ENCODE measurements around the gene MAP3K7CL. TPM values are rescaled to one million over a fixed set of nuclear protein-coding genes. Genes with fewer than 3 reads are reported as not detected.

MAP3K7CL gene
- total RNA-seq, 1 donor from 2014 or later: 6.9 TPM

DNA sequence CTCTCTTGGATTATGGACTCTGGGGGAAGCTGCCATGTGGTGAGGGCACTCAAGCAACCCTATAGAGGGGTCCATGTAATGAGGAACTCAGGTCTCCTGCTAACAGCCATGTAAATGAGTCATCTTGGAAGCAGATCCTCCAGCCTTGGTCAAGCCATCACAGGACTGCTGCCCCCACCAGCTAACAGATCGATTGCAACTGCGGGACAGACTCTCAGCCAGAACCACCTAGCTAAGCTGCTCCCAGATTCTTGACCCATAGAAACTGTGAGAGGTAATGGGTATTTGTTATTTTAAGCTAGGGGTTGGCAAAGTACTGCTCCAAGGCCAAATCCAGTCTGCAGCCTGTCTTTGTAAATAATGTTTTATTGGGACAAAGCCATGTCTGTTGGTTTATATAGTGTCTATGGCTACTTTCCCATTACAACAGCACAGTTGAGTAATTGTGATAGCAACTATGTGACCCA, 27.6 kb upstream of the MAP3K7CL start:
- intact Hi-C loops (cut with DNase I): no loop called here
- no peak for DNase-seq (ENCODE audit: extremely low spot score in 2 of 2)
- H3K9me3 ChIP-seq: no peaks in the 10 kb centered on the region

DNA sequence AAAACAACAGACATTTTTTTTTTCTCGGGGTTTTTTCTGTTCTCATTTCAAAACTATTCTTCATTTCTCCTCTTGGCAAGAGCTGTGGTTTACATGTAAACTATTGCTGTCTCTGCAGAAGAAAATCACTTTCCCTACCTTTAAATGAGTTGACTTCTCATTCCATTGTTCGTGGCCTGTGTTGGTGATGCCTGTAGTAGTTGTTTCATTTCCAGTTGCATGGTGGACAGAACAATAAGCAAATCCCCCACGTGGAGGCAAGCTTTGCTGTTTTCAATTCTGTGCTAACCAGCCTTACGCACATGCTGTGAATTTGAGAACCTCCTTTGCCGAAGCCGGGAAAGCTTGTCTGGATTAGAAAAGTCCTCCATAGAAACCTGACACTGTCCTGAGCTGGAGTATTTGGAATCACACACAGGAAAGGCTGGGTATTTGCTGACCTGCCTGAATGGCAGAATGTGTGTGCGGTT, 26.2 kb upstream of the MAP3K7CL start:
- no peak for DNase-seq (ENCODE audit: extremely low spot score in 2 of 2)
- H3K36me3 ChIP-seq: no peaks in the 10 kb centered on the region
- H3K4me1 ChIP-seq: no peaks in the 10 kb centered on the region
- TF ChIP-seq, protein P1, sequence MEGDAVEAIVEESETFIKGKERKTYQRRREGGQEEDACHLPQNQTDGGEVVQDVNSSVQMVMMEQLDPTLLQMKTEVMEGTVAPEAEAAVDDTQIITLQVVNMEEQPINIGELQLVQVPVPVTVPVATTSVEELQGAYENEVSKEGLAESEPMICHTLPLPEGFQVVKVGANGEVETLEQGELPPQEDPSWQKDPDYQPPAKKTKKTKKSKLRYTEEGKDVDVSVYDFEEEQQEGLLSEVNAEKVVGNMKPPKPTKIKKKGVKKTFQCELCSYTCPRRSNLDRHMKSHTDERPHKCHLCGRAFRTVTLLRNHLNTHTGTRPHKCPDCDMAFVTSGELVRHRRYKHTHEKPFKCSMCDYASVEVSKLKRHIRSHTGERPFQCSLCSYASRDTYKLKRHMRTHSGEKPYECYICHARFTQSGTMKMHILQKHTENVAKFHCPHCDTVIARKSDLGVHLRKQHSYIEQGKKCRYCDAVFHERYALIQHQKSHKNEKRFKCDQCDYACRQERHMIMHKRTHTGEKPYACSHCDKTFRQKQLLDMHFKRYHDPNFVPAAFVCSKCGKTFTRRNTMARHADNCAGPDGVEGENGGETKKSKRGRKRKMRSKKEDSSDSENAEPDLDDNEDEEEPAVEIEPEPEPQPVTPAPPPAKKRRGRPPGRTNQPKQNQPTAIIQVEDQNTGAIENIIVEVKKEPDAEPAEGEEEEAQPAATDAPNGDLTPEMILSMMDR (IDR thresholded peaks at IDR 0.05): no peak
- TF ChIP-seq POLR2A (IDR thresholded peaks at IDR 0.05): no peak
- H3K9me3 ChIP-seq: no peaks in the 10 kb centered on the region
- no peak overlapping the region for H3K4me3 ChIP-seq
- no peak overlapping the region for H3K27ac ChIP-seq
- no peaks in the 10 kb centered on the region for H3K27me3 ChIP-seq
- intact Hi-C loops (cut with DNase I): no loop called here

More for the DNA sequence above, 27.6 kb upstream of the MAP3K7CL start:
- TF ChIP-seq POLR2AphosphoS5 (IDR thresholded peaks at IDR 0.05; ENCODE audit: insufficient read depth in 1 of 2, low read depth in 1 of 2) (no peak), POLR2A (IDR thresholded peaks at IDR 0.05) (no peak)
- TF ChIP-seq, protein P1 (IDR thresholded peaks at IDR 0.05): no peak
- Histone ChIP-seq H3K36me3 (no peaks in the 10 kb centered on the region), H3K4me3 (no peak overlapping the region), H3K27ac (no peak overlapping the region), H3K27me3 (no peaks in the 10 kb centered on the region), H3K4me1 (no peaks in the 10 kb centered on the region)

DNA sequence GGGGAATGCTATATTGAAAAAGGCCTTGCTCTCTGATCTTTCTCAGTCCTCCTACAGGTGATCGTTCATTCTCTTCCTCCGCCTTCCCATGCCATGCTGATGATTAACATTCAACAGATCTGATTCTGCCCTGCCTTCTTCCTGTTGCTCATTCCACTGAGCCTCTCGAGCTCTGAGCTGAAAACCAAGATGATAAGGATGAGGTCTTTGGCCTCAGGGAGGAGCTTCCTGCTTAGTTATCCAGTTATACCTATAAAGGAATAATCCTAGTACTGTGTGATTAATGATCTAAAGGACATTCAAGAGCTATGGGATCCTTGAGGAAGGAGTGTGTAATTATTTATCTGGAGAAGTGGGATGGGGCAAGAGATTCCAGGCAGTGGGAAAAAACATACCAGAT, 25.2 kb upstream of the MAP3K7CL start:
- no peaks in the 10 kb centered on the region for H3K4me1 ChIP-seq
- no peaks in the 10 kb centered on the region for H3K36me3 ChIP-seq
- no peaks in the 10 kb centered on the region for H3K9me3 ChIP-seq
- no peak overlapping the region for H3K27ac ChIP-seq
- intact Hi-C loops (cut with DNase I): no loop called here
- no peak overlapping the region for H3K4me3 ChIP-seq
- TF ChIP-seq POLR2AphosphoS5 (IDR thresholded peaks at IDR 0.05; ENCODE audit: insufficient read depth in 1 of 2, low read depth in 1 of 2) (no peak), POLR2A (IDR thresholded peaks at IDR 0.05) (no peak)
- TF ChIP-seq, protein P1 (IDR thresholded peaks at IDR 0.05): no peak
- no peaks in the 10 kb centered on the region for H3K27me3 ChIP-seq
- DNase-seq (ENCODE audit: extremely low spot score in 2 of 2): no peak

DNA sequence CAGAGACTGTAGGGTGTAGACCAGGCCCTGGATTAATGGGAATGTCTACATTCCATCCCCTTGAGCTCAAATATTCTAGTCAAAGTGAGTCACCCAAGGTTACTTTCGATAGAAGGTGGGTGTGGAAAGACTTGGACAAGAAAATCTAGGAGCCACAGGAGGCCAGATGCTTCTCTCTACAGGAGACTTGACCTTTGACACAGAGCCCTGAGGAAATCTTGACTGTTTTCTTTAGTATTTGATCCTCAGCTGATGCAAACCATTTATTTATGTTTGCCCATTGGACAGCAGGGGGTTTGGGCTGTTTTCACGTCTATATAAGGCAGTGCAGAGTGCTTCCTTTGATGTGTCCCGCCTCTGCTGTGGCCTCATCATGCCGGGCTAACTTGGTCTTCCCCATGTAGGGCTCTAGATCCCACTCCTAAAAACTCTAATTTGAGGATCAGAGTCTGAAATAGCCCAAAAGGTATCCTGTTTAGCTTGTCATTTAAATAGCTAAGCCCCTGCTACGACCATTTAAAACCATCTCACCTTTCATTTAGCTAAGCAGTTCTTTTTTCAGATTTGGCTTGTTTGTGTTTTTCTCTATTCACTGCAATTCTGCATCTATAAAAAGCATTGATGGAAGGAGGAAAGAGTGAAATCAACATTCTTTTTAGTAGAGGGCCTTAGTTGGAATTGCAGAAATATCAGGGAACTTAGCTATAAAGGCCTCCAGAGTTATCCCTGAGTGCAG, 15.5 kb upstream of the MAP3K7CL start:
- intact Hi-C loops (cut with DNase I): no loop called here
- DNase-seq (ENCODE audit: extremely low spot score in 2 of 2): no peak
- no peaks in the 10 kb centered on the region for H3K27me3 ChIP-seq

More for the DNA sequence above, 15.5 kb upstream of the MAP3K7CL start:
- Histone ChIP-seq H3K27ac (no peak overlapping the region), H3K9me3 (no peaks in the 10 kb centered on the region), H3K36me3 (no peaks in the 10 kb centered on the region), H3K4me1 (no peaks in the 10 kb centered on the region), H3K4me3 (no peak overlapping the region)
- TF ChIP-seq POLR2AphosphoS5 (IDR thresholded peaks at IDR 0.05; ENCODE audit: insufficient read depth in 1 of 2, low read depth in 1 of 2): no peak
- TF ChIP-seq, protein P1 (IDR thresholded peaks at IDR 0.05): no peak
- TF ChIP-seq POLR2A (IDR thresholded peaks at IDR 0.05): no peak

All from vagina (tissue), 2 donors.